Esophagus (tissue), 2 donors: ENCODE measurements around the gene TNFRSF12A. TPM values are rescaled to one million over a fixed set of nuclear protein-coding genes. Genes with fewer than 3 reads are reported as not detected.
"Not testable (repeated sequence)": the region's sequence is repeated elsewhere in the genome, so short reads cannot be mapped to it uniquely, and the experiment has no call there.

Experiments
- H3K27ac ChIP-seq, 2 donors: one replicate each; pipeline ENCODE4 v1.5.1; 2013; ENCODE audit warnings: low read depth in 2 of 2, mild to moderate bottlenecking in 2 of 2, inconsistent platforms in 1 of 2, low read length in 1 of 2, moderate library complexity in 1 of 2
- H3K27me3 ChIP-seq, 2 donors: one replicate each; pipeline ENCODE4 v1.6.1; 2013; ENCODE audit warnings: low read length in 2 of 2, control low read depth in 1 of 2, mild to moderate bottlenecking in 1 of 2; ENCODE audit not compliant: insufficient read depth in 2 of 2, control insufficient read depth in 1 of 2
- H3K36me3 ChIP-seq, 2 donors: one replicate each; pipeline ENCODE4 v1.6.1; 2013; ENCODE audit warnings: low read length in 1 of 2; ENCODE audit not compliant: control insufficient read depth in 2 of 2, insufficient read depth in 2 of 2
- H3K4me1 ChIP-seq, 2 donors: one replicate each; pipeline ENCODE4 v1.6.1; 2013; ENCODE audit warnings: low read length in 1 of 2; ENCODE audit not compliant: control insufficient read depth in 2 of 2, insufficient read depth in 2 of 2
- H3K4me3 ChIP-seq, 2 donors: one replicate each; pipeline ENCODE4 v1.5.1; 2013; ENCODE audit warnings: low read length in 2 of 2, mild to moderate bottlenecking in 2 of 2, low read depth in 1 of 2, moderate library complexity in 1 of 2
- H3K9me3 ChIP-seq, 2 donors: one replicate each; pipeline ENCODE4 v1.6.1; 2013; ENCODE audit warnings: mild to moderate bottlenecking in 2 of 2, low read depth in 1 of 2, low read length in 1 of 2, moderate library complexity in 1 of 2; ENCODE audit not compliant: control insufficient read depth in 2 of 2, insufficient read depth in 1 of 2
- WGBS, 2 donors: extraction: QIAGEN DNeasy Blood & Tissue Kit; methylation state at CpG; one replicate each; pipeline ENCODE4 v1.1.7; 2013; 5-methylcytosine and 5-hydroxymethylcytosine counted together
- polyA plus RNA-seq, 2 donors: library from polyadenylated mRNA; stranded (reverse); fragments of 200-250 nt; gene quantifications; one replicate each; pipeline ENCODE4 v1.2.3, GENCODE V29; 2013
- donor health status: healthy with polysubstance abuse.
- donor health status: Bipolar disorder and iron deficiency.

Gene TNFRSF12A
- polyA plus RNA-seq, 2 donors: 16.6 to 21.1 TPM

DNA sequence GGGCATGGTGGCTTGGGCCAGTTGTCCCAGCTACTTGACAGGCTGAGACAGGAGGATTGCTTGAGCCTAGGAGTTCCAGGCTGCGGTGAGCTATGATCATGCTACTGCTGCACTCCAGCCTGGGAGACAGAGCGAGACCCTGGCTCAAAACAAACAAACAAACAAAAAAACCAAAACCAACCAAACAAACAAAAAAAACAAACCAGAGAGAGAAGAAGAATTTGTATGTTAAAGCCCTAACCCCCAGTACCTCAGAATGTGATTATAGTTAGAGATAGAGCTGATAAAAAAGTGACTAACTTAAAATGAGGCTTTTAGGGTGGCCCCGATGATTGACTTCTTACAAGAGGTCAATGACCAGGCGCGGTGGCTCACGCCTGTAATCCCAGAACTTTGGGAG, 24.5 kb downstream of the TNFRSF12A start:
- WGBS, 2 donors: 90 to 91% methylated on average over 6 of the region's 6 CpGs
- H3K4me3 ChIP-seq: no peak overlapping the region
- peaks cover 0 to 20% of the 10 kb centered on the region in 2 donors for H3K27me3 ChIP-seq
- H3K27ac ChIP-seq: no peak overlapping the region
- no peaks in the 10 kb centered on the region for H3K9me3 ChIP-seq
- no peaks in the 10 kb centered on the region for H3K36me3 ChIP-seq
- H3K4me1 ChIP-seq: peaks cover 5 to 6% of the 10 kb centered on the region in 2 donors

DNA sequence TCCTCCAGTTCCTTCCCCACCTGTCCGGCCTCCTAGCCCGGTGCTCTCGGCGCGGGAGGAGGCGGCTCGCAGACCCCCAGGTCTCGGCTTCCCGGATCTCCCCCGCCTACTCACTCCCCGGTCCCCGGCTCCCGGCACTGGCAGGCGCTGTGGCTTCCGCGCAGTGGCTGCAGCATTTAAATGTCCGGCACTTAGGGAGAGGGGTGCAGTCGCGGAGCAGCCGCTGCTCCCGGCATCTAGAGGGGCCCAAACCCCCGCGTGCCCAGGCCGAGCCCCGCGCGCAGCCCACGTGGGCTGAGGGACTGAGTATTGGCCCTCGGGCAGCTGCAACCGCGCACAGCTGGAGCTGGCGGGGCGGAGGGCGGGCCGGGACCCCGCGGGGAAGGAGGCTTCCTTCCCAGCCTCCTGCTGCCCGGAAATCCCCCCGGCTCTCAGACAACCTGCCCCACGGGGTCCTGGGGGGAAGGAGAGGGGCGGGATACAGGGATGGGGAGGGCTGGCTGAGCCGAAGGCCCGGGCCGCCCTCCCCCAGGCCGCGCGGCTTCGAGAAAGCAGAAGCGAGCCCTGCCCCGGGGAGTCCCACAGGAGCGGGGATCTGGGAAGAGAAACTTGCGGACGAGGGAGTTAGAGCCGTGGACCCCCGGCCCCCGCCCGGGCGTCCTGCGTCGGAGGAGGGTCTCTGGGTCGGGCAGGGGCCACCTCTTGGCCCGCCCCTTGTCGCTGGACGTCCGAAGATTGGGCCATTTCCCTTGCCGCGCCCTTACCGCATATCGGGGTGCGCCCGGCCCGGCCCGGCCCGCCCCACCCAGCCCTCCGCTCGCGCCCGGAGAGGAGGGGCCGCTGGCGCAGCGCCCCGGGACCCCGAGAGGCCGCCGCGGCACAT, 25.8 kb downstream of the TNFRSF12A start, which contains the start of gene MMP25:
TSS of gene MMP25 (plus strand) at position 804 of the 883 bp plus-strand sequence. CDS start 357 bp downstream, outside the sequence.
- no peaks in the 10 kb centered on the region for H3K36me3 ChIP-seq
- WGBS, 2 donors: 1 to 2% methylated on average over 47 to 86 of the region's 86 CpGs
- H3K4me1 ChIP-seq: peaks cover 5 to 6% of the 10 kb centered on the region in 2 donors
- H3K4me3 ChIP-seq: peak within 1 kb of the TSS; percentile 30 to 51
- no peak within 1 kb of the TSS for H3K27ac ChIP-seq
- H3K9me3 ChIP-seq: no peaks in the 10 kb centered on the region
- peaks cover 0 to 20% of the 10 kb centered on the region in 2 donors for H3K27me3 ChIP-seq

- H3K4me1 ChIP-seq: peaks cover 5 to 6% of the 10 kb centered on the region in 2 donors
- H3K36me3 ChIP-seq: no peaks in the 10 kb centered on the region
- no peaks in the 10 kb centered on the region for H3K9me3 ChIP-seq
- H3K27ac ChIP-seq: no peak overlapping the region
- 1 to 2% methylated on average over 43 to 54 of the region's 54 CpGs for WGBS, 2 donors
- peaks cover 0 to 20% of the 10 kb centered on the region in 2 donors for H3K27me3 ChIP-seq
- peak overlapping the region; percentile 30 to 51 for H3K4me3 ChIP-seq
Observed at GRCh38 chr16:3046641-3047386, 26.6 kb downstream of the TNFRSF12A start.

DNA sequence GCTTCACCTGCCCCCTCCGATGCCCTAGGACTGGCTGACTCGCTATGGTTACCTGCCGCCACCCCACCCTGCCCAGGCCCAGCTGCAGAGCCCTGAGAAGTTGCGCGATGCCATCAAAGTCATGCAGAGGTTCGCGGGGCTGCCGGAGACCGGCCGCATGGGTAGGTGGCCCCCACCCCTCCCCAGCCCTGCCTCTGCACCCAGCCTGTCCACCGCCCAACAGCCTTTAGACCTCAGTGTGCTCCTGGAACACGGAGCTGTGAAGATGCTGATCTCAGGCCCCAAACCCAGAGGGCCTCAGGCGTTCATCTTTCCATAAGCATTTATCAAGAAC, 27.2 kb downstream of the TNFRSF12A start:
- WGBS, 2 donors: 15 to 16% methylated on average over 13 of the region's 13 CpGs
- no peak overlapping the region for H3K27ac ChIP-seq
- H3K4me3 ChIP-seq: no peak overlapping the region
- no peaks in the 10 kb centered on the region for H3K9me3 ChIP-seq
- peaks cover 0 to 20% of the 10 kb centered on the region in 2 donors for H3K27me3 ChIP-seq
- H3K4me1 ChIP-seq: peaks cover 5 to 6% of the 10 kb centered on the region in 2 donors
- H3K36me3 ChIP-seq: no peaks in the 10 kb centered on the region

DNA sequence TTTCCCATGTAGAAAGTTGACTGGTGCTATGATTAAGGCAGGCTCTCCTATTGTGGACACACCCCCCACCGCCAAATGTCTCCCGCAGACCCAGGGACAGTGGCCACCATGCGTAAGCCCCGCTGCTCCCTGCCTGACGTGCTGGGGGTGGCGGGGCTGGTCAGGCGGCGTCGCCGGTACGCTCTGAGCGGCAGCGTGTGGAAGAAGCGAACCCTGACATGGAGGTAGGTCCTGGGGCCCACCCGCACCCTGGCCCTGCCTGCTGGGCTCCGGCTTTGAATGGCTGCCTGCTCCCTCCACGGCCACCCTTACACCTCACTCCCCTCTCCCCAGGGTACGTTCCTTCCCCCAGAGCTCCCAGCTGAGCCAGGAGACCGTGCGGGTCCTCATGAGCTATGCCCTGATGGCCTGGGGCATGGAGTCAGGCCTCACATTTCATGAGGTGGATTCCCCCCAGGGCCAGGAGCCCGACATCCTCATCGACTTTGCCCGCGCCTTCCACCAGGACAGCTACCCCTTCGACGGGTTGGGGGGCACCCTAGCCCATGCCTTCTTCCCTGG, 29.8 kb downstream of the TNFRSF12A start:
- no peak overlapping the region for H3K4me3 ChIP-seq
- no peaks in the 10 kb centered on the region for H3K9me3 ChIP-seq
- WGBS, 2 donors: 79 to 86% methylated on average over 26 of the region's 26 CpGs
- peaks cover 6 to 7% of the 10 kb centered on the region in 2 donors for H3K4me1 ChIP-seq
- H3K27ac ChIP-seq: no peak overlapping the region
- peaks cover 0 to 14% of the 10 kb centered on the region in 2 donors for H3K27me3 ChIP-seq
- peaks cover 0 to 5% of the 10 kb centered on the region in 2 donors for H3K36me3 ChIP-seq

DNA sequence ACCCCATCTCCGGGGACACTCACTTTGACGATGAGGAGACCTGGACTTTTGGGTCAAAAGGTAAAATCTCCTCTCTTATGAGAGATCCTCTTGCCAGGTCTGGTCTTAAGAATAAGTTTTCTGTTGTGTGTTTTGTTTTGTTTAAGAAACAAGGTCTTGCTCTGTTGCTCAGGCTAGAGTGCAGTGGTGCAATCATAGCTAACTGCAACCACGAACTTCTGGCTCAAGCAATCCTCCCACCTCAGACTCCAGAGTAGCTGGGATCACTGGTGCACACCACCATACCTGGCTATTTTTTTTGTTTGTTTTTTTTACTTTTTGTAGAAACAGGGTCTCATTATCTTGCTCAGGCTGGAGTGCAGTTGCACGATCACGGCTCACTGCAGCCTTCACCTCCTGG, 30.3 kb downstream of the TNFRSF12A start:
- Histone ChIP-seq H3K27ac (no peak overlapping the region), H3K4me3 (no peak overlapping the region), H3K4me1 (peaks cover 4 to 7% of the 10 kb centered on the region in 2 donors), H3K36me3 (peaks cover 0 to 5% of the 10 kb centered on the region in 2 donors), H3K27me3 (peaks cover 0 to 13% of the 10 kb centered on the region in 2 donors), H3K9me3 (no peaks in the 10 kb centered on the region)
- WGBS, 2 donors: 74 to 86% methylated on average over 5 of the region's 5 CpGs

- Histone ChIP-seq H3K9me3 (no peaks in the 10 kb centered on the region), H3K27me3 (peaks cover 0 to 9% of the 10 kb centered on the region in 2 donors), H3K4me1 (peaks cover 2 to 4% of the 10 kb centered on the region in 2 donors), H3K36me3 (peaks cover 0 to 5% of the 10 kb centered on the region in 2 donors), H3K4me3 (no peak overlapping the region), H3K27ac (no peak overlapping the region)
- 37 to 42% methylated on average over 4 of the region's 4 CpGs for WGBS, 2 donors
Observed at GRCh38 chr16:3051009-3051408, 30.8 kb downstream of the TNFRSF12A start.

GRCh38 chr16:3051494-3051893, 31.3 kb downstream of the TNFRSF12A start:
- H3K27me3 ChIP-seq: peaks cover 0 to 9% of the 10 kb centered on the region in 2 donors
- H3K27ac ChIP-seq: no peak overlapping the region
- H3K36me3 ChIP-seq: peaks cover 0 to 5% of the 10 kb centered on the region in 2 donors
- H3K4me3 ChIP-seq: no peak overlapping the region
- H3K4me1 ChIP-seq: peaks cover 2 to 4% of the 10 kb centered on the region in 2 donors
- 57 to 73% methylated on average over 9 of the region's 9 CpGs for WGBS, 2 donors
- H3K9me3 ChIP-seq: no peaks in the 10 kb centered on the region

DNA sequence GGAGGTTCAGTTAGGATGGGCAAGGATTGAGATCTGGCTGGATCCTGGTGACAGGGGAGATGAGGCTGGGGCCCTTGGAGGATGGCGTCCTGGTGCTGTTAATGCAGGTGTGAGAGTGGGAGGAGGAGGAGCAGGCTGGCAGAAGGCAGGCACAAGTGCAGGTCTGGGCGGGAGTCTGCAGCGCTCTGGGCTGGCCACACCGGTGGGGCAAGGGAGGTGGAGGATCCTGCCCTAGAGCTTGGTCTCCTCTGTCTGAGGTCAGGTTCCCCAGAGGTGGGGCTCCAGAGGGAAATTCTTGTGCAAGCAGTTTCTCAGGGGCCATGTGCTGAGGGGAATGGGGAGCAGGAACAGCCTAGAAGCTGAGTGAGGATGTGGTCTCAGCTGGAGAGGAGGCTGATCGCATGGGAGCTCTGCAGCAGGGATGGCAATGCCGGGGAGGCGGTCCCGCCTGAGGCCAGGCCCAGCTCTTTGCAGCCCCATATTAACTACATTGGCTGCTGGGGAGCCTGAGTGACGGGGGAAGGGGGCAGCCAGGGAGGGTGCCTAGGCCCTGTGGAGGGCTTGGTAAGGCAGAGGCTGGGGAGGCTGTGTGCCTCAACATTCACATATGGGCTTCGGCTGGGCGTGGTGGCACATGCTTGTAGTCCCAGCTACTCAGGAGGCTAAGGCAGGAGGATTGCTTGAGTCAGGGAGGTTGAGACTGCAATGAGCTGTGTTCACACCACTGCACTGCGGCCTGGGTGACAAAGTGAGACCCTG, 32.6 kb downstream of the TNFRSF12A start:
- H3K27me3 ChIP-seq, H3K27ac ChIP-seq, H3K9me3 ChIP-seq, H3K36me3 ChIP-seq, H3K4me3 ChIP-seq, H3K4me1 ChIP-seq: not testable (repeated sequence)
- 68% methylated on average over 10 to 11 of the region's 12 CpGs for WGBS, 2 donors
